HG03064 (cell line): ENCODE measurements around the gene WNT1.

Experiments used
- ATAC-seq: cut with Tn5 transposase; IDR thresholded peaks from one replicate; pipeline ENCODE4 v1.9.1; 2021; ENCODE audit warnings: low read depth; ENCODE audit not compliant: unreplicated experiment

Gene WNT1

GRCh38 chr12:48998497-48999353, 20.6 kb downstream of the WNT1 start:
- no peak for ATAC-seq

- ATAC-seq: no peak
These were observed 21.4 kb downstream of the WNT1 start, which contains the start of gene DDN for GRCh38 chr12:48999371-49000131. DDN (minus strand) TSS chr12:48999375; CDS start chr12:48999287, 88 bp downstream.

GRCh38 chr12:49000346-49000745, 22.2 kb downstream of the WNT1 start:
- ATAC-seq: no peak

GRCh38 chr12:49008943-49009342, 30.8 kb downstream of the WNT1 start:
- ATAC-seq: no peak

GRCh38 chr12:49010092-49010668, 32.1 kb downstream of the WNT1 start:
- no peak for ATAC-seq

GRCh38 chr12:49012739-49013138, 34.6 kb downstream of the WNT1 start:
- no peak for ATAC-seq

- no peak for ATAC-seq
These were observed 35.3 kb downstream of the WNT1 start for GRCh38 chr12:49013428-49013827.

- no peak for ATAC-seq
These were observed 36.4 kb downstream of the WNT1 start for GRCh38 chr12:49014547-49014946.

GRCh38 chr12:49015196-49015595, 37.1 kb downstream of the WNT1 start:
- no peak for ATAC-seq

GRCh38 chr12:49017891-49018260, 39.8 kb downstream of the WNT1 start:
- ATAC-seq: no peak

- peak; percentile 81 for ATAC-seq
These were observed 40.4 kb downstream of the WNT1 start, which contains the start of gene PRKAG1 for GRCh38 chr12:49018261-49019119. PRKAG1 (minus strand) TSS chr12:49018776; CDS start chr12:49018740, 36 bp downstream.

GRCh38 chr12:49019120-49019430, 41.0 kb downstream of the WNT1 start:
- peak; percentile 20 for ATAC-seq

GRCh38 chr12:49019443-49020324, 41.6 kb downstream of the WNT1 start:
- no peak for ATAC-seq

GRCh38 chr12:49020441-49020840, 42.3 kb downstream of the WNT1 start:
- ATAC-seq: no peak

GRCh38 chr12:49021292-49021915, 43.3 kb downstream of the WNT1 start:
- ATAC-seq: no peak

- ATAC-seq: no peak
These were observed 44.5 kb downstream of the WNT1 start for GRCh38 chr12:49022558-49023178.

GRCh38 chr12:49023812-49024211, 45.7 kb downstream of the WNT1 start:
- no peak for ATAC-seq

GRCh38 chr12:49024543-49024942, 46.4 kb downstream of the WNT1 start:
- no peak for ATAC-seq

GRCh38 chr12:49025463-49025862, 47.3 kb downstream of the WNT1 start:
- ATAC-seq: no peak
